Left renal pelvis (tissue), 4 donors: ENCODE data around the gene NIPSNAP3A. TPM values are rescaled to one million over a fixed set of nuclear protein-coding genes. Genes with fewer than 3 reads are reported as not detected.

Source experiments
- DNase-seq, 4 donors: peaks; one replicate each; pipeline ENCODE4 v3.0.0-alpha.2; 2013; ENCODE audit warnings: low read depth in 4 of 4, low spot score in 3 of 4
- polyA plus RNA-seq, 4 donors: library from polyadenylated mRNA; unstranded; fragments of 120-200 nt; gene quantifications; one replicate each; pipeline ENCODE4 v1.2.1, GENCODE V29; 2013; ENCODE audit not compliant: insufficient read length in 4 of 4

NIPSNAP3A gene
- polyA plus RNA-seq, 4 donors: 40.0 to 68.3 (median 50.7) TPM

DNA sequence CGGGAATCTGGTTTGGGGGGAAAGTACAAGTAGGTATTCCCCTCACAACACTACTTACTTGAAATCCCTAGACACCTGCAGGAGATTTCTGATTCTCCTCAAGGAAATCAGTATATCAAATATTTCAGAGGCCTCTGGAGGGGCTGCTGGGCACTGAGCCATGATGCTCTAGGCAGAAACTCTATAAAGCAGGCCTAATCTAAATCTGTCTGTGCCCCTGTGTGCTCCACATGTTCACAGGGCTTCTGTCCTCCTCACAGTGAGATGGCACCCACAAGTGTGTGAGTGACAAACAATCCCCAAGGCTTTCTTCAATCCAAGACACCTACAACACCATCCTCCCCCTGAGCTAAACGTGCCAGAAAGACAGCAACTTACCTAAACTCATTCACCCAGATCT is 55.4 kb downstream of the NIPSNAP3A start:
- DNase-seq: no peak

DNA sequence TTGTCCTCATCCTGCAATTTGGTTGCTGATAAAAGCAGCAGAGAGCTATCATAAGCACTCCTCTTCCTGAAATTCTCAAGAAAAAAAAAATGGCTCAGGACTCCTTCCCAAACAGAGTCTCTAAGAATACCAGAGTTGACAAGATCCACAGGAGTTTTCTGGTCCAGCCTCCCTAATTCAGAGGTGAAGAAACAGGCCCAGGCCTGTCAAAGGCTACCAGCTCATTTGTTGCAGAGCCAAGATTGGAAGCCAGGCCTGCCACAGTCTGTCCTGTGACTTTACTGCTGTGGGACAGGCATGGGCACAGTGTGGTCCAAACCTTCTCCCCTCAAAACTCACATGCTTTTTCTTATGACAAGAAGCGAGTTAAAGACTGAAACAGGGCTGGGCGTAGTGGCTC is 58.0 kb downstream of the NIPSNAP3A start:
- DNase-seq: no peak

DNA sequence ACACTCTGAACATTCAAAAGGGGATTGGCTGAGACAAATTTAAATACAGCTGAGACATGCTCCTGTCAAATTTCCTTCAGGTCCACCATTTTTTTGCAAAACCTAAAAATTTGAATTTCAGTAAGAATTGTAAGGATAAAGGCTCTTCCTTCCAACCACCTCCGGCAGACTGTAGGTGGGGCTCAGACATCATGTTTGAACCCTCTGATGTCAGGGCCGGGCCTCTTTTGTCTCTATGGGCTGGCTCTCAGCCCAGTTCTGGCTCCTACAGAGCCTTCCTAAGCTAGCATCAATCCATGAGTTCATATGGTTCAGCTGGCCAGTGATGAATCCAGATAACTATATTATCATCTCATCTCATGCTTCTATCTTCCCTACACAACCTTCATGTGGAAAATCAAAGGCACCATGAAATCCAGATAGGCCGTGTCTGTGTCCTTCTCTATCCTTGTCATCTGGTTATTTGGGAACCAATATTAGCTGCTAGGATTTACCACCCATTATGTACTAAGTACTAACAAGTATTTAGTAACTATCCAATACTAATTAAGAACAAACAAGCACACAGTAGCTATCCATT is 60.6 kb downstream of the NIPSNAP3A start:
- DNase-seq: peak in 1 of 4 donors; percentile 3

Other genes starting within 250 kb of the NIPSNAP3A start
- gene OR13F1, start 243.4 kb upstream of the NIPSNAP3A start, polyA plus RNA-seq: not detected
- gene OR13C4, start 220.5 kb upstream of the NIPSNAP3A start, polyA plus RNA-seq: not detected
- not detected for gene OR13C3, start 210.8 kb upstream of the NIPSNAP3A start, polyA plus RNA-seq
- gene OR13C8, start 178.5 kb upstream of the NIPSNAP3A start, polyA plus RNA-seq: not detected
- not detected for gene OR13C5, start 148.3 kb upstream of the NIPSNAP3A start, polyA plus RNA-seq
- gene OR13C2, start 142.1 kb upstream of the NIPSNAP3A start, polyA plus RNA-seq: under 1 TPM in 2 of 4 donors, not detected in 2; 0.14 to 0.38 TPM
- gene OR13C9, start 129.5 kb upstream of the NIPSNAP3A start, polyA plus RNA-seq: not detected
- not detected for gene OR13D1, start 53.2 kb upstream of the NIPSNAP3A start, polyA plus RNA-seq
- 10 to 100 TPM; 11.2 to 14.7 (median 12.5) TPM for gene NIPSNAP3B, start 16.4 kb downstream of the NIPSNAP3A start, polyA plus RNA-seq
- gene ABCA1, start 180.5 kb downstream of the NIPSNAP3A start, polyA plus RNA-seq: 10 to 100 TPM in 1 of 4 donors, 1 to 10 TPM in 3; 8.7 to 17.5 (median 9.5) TPM